Measurements from ENCODE around the gene CCDC154. TPM values are rescaled to one million over a fixed set of nuclear protein-coding genes. Genes with fewer than 3 reads are reported as not detected.

CCDC154 gene
- polyA plus RNA-seq, 1 donor (not counting 4 experiments of a cell fraction or from before 2014, with no cell fraction given) = 0.46 TPM

DNA sequence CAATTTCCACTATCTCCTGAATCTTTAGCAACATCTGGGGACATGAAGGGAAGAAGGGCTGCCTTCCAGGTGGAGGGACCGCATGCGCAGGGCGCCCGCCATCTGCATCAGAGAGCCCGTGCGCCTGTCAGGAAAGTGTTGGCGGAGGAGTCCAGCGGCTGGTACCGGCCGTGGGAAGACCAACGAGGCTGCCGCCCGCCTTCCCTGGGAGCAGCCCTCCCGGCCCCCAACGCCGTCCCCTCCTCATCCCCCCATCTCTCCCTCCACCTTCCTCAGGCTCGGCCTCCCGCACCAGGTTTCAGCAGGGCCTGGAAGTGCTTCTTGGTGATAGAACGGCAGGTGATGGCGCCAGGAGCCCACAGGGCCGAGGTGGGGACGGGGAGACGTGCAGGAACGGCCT, 21.7 kb upstream of the CCDC154 start:
- Histone ChIP-seq H4K20me1 (ENCODE audit: control insufficient read depth, extremely low read depth, insufficient read depth, low read length) (no peaks in the 10 kb centered on the region), H3K4me3 (ENCODE audit: control insufficient read depth in 2 of 3, extremely low read depth in 1 of 3, insufficient read depth in 2 of 3, low read depth in 1 of 3, low read length in 3 of 3) (no peak overlapping the region), H3K9me3 (ENCODE audit: control insufficient read depth, low read depth, low read length) (no peaks in the 10 kb centered on the region), H3K27me3 (ENCODE audit: control insufficient read depth, extremely low read depth, insufficient read depth, low read length) (no peaks in the 10 kb centered on the region), H3K79me2 (ENCODE audit: control insufficient read depth, insufficient read depth, low read length) (peaks cover 36% of the 10 kb centered on the region), H3K9ac (ENCODE audit: control insufficient read depth, extremely low read depth, insufficient read depth, low read length) (no peak overlapping the region), H3K4me1 (ENCODE audit: control insufficient read depth, extremely low read depth, insufficient read depth, low read length) (no peaks in the 10 kb centered on the region), H3K9me1 (ENCODE audit: control insufficient read depth, extremely low read depth, insufficient read depth, low read length) (no peaks in the 10 kb centered on the region), H2AFZ (ENCODE audit: control insufficient read depth, low read length) (no peak overlapping the region), H3K27ac (ENCODE audit: control insufficient read depth, insufficient read depth, low read length) (no peak overlapping the region), H3K36me3 (ENCODE audit: control insufficient read depth in 2 of 2, extremely low read depth in 1 of 2, insufficient read depth in 2 of 2, low read length in 2 of 2) (peaks cover 0 to 11% of the 10 kb centered on the region in 2 experiments), H3K4me2 (ENCODE audit: control insufficient read depth, extremely low read depth, insufficient read depth, low read depth, low read length) (no peak overlapping the region)
- dilution Hi-C loops (cut with MboI; ENCODE audit: extremely low pct_ligation_motif_present, low sequenced_read_pairs) = no loop called here
- TF ChIP-seq CTCF (optimal IDR thresholded peaks at IDR 0.05 in 1 of 3, IDR thresholded peaks at IDR 0.05 in 1 of 3, conservative IDR thresholded peaks at IDR 0.05 in 1 of 3; ENCODE audit: extremely low read depth in 1 of 3, insufficient read depth in 2 of 3, low read length in 3 of 3) = no peak
- FAIRE-seq = no peak
- no peak for DNase-seq (ENCODE audit: low read depth, low spot score)

DNA sequence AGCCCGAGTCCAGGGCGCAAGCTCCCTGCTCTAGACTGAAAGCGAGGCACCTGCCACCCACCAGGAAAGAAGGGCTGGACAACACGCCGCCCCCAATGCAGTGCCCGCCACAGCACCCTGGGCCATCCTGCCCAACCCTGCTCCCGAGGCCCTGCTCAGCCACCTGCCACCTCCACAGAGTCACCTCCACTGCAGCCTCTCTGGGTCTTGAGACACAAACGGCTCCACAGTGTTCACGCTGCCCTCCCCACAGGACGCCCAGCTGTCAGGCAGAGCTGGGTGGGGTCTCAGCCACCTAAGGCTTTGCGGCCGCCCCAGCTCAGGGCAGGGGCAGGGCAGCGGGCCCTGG, 21.2 kb upstream of the CCDC154 start:
- Histone ChIP-seq H3K9me1 (ENCODE audit: control insufficient read depth, extremely low read depth, insufficient read depth, low read length) (no peaks in the 10 kb centered on the region), H3K36me3 (ENCODE audit: control insufficient read depth in 2 of 2, extremely low read depth in 1 of 2, insufficient read depth in 2 of 2, low read length in 2 of 2) (peaks cover 0 to 11% of the 10 kb centered on the region in 2 experiments), H3K9ac (ENCODE audit: control insufficient read depth, extremely low read depth, insufficient read depth, low read length) (no peak overlapping the region), H3K79me2 (ENCODE audit: control insufficient read depth, insufficient read depth, low read length) (peaks cover 31% of the 10 kb centered on the region), H3K4me3 (ENCODE audit: control insufficient read depth in 2 of 3, extremely low read depth in 1 of 3, insufficient read depth in 2 of 3, low read depth in 1 of 3, low read length in 3 of 3) (no peak overlapping the region), H3K27me3 (ENCODE audit: control insufficient read depth, extremely low read depth, insufficient read depth, low read length) (no peaks in the 10 kb centered on the region), H3K4me1 (ENCODE audit: control insufficient read depth, extremely low read depth, insufficient read depth, low read length) (no peaks in the 10 kb centered on the region), H3K4me2 (ENCODE audit: control insufficient read depth, extremely low read depth, insufficient read depth, low read depth, low read length) (no peak overlapping the region), H3K9me3 (ENCODE audit: control insufficient read depth, low read depth, low read length) (no peaks in the 10 kb centered on the region), H4K20me1 (ENCODE audit: control insufficient read depth, extremely low read depth, insufficient read depth, low read length) (no peaks in the 10 kb centered on the region), H2AFZ (ENCODE audit: control insufficient read depth, low read length) (no peak overlapping the region), H3K27ac (ENCODE audit: control insufficient read depth, insufficient read depth, low read length) (no peak overlapping the region)
- FAIRE-seq (no peak), DNase-seq (ENCODE audit: low read depth, low spot score) (no peak)
- no peak for TF ChIP-seq EZH2 (IDR thresholded peaks at IDR 0.05; ENCODE audit: low read length)
- TF ChIP-seq CTCF (optimal IDR thresholded peaks at IDR 0.05 in 1 of 3, IDR thresholded peaks at IDR 0.05 in 1 of 3, conservative IDR thresholded peaks at IDR 0.05 in 1 of 3; ENCODE audit: extremely low read depth in 1 of 3, insufficient read depth in 2 of 3, low read length in 3 of 3) = no peak
- dilution Hi-C loops (cut with MboI; ENCODE audit: extremely low pct_ligation_motif_present, low sequenced_read_pairs) = no loop called here
